GM19240 (cell line): Measurements from ENCODE around the gene CHRNA7.
"Not testable (repeated sequence)": the region's sequence is repeated elsewhere in the genome, so short reads cannot be mapped to it uniquely, and the experiment has no call there.

Experiments used
- DNase-seq: peaks from one replicate; pipeline ENCODE4 v3.0.0; 2011; ENCODE audit warnings: low spot score; ENCODE audit not compliant: insufficient read length

The CHRNA7 gene

GRCh38 chr15:32119694-32120330 lies 89.5 kb downstream of the CHRNA7 start:
- no peak for DNase-seq

DNA sequence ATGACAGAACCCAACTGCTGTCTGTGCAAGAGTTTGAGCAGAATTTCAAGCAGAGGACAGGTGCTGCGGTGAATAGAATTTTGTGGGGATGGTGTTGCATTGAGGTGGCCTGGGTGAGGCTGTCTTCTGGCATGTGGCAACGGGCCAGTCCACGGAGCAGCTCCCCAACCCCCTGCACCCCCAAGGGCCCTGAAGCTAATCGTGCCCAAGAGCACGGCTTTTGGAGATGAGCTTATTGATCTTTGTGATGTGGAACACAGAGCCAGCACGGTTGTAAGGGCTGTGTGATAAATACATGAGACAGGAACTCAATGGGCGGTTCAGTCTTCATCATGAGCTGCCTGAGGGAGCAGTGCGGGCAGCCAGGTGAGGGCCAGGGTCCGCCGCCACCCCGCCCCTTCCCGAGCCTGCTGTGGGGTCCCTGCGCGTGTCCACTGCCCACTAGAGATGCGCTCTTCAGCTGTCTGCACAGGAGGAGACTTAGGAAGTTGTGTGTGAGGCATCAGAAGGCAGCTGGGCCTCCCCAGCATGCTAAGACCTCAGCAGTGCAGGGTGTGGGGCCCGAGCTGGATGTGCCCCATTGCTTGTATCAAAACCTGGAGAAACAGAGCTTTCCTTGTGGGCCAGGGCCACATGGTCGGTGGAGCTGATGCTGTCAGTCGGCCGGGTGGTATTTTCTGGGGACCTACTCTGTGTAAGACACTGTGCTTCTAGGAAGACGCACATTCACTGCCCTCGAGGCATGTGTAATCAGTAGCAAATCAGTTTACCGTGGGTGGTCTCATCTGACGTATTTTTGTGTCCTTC lies 90.5 kb downstream of the CHRNA7 start:
- DNase-seq: no peak

GRCh38 chr15:32121384-32121695 lies 91.0 kb downstream of the CHRNA7 start:
- DNase-seq: no peak

DNA sequence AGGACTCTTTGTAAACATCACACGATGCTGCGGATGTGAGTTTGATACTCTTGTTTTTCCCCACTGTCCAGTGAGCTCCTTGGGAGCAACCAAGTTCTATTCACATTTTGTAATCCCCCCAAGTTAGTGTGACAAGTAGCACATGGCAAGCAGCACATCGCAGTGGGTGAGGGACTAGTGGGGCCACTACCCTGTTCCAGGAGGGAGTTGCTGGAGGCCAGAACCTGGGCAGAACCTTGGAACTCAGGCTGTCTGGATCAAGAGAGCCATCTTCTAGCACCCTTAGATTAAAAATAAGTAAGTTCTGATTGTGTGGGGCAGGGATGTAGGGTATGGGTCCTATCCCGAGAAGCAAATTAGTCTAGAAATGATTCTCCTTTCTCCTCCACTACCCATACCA lies 91.7 kb downstream of the CHRNA7 start:
- no peak for DNase-seq

- DNase-seq: no peak
Observed at GRCh38 chr15:32123473-32123872, 93.2 kb downstream of the CHRNA7 start.

- no peak for DNase-seq
Observed at GRCh38 chr15:32124726-32125125, 94.4 kb downstream of the CHRNA7 start.

- no peak for DNase-seq
Observed at GRCh38 chr15:32125595-32125994, 95.3 kb downstream of the CHRNA7 start.

GRCh38 chr15:32129815-32130214 lies 99.5 kb downstream of the CHRNA7 start:
- DNase-seq: no peak

DNA sequence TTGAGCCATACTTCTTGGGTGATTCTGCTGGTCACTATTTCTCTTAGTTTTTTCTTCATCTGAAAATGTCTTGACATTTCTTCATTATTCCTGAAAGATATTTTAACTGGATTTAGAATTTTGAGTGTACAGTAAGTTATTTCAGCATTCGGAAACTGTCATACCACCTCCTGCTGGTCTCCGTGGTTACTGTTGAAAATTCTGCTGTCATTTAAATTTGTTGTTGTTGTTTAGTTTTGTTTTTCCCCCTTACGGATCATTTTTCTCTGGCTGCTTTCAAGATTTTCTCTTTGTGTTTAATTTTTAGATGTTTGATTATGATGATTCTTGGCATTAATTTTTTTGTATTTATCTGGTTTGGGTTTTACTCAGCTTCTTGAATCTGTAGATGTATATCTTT lies 100.5 kb downstream of the CHRNA7 start:
- DNase-seq: no peak

GRCh38 chr15:32131803-32132202 lies 101.5 kb downstream of the CHRNA7 start:
- DNase-seq: no peak

GRCh38 chr15:32132859-32133258 lies 102.5 kb downstream of the CHRNA7 start:
- no peak for DNase-seq

DNA sequence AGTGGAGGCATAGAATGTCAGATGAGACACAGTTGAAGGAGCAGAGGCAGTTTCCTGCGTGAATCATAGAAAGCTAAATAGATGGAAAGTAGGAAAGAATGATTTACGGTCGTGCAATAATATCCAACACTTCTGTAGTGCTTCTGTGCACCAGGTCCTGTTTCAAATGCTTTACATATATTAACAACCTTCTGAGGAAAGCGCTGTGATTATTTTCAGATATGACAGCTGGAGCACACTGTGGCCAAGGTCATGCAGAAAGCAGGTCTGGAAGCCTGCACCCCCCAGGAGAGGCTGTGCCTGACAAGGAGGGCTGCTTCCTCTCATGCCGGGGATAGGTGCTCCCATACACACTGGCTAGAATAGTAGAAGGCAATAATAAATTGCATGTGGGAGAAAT lies 104.5 kb downstream of the CHRNA7 start:
- DNase-seq: no peak

- no peak for DNase-seq
Observed at GRCh38 chr15:32135335-32135734, 105.0 kb downstream of the CHRNA7 start.

DNA sequence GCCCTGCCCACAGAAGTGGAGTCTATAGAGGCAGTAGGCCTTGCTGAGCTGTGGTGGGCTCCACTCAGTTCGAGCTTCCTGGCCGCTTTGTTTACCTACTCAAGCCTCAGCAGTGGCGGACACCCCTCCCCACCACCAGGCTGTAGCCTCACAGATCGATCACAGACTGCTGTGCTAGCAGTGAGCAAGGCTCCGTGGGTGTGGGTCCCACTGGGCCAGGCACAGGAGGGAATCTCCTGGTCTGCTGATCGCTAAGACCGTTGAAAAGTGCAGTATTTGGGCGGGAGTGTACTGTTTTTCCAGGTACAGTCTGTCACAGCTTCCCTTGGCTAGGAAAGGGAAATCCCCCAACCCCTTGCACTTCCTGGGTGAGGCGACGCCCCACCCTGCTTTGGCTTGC lies 115.2 kb downstream of the CHRNA7 start:
- not testable (repeated sequence) for DNase-seq

DNA sequence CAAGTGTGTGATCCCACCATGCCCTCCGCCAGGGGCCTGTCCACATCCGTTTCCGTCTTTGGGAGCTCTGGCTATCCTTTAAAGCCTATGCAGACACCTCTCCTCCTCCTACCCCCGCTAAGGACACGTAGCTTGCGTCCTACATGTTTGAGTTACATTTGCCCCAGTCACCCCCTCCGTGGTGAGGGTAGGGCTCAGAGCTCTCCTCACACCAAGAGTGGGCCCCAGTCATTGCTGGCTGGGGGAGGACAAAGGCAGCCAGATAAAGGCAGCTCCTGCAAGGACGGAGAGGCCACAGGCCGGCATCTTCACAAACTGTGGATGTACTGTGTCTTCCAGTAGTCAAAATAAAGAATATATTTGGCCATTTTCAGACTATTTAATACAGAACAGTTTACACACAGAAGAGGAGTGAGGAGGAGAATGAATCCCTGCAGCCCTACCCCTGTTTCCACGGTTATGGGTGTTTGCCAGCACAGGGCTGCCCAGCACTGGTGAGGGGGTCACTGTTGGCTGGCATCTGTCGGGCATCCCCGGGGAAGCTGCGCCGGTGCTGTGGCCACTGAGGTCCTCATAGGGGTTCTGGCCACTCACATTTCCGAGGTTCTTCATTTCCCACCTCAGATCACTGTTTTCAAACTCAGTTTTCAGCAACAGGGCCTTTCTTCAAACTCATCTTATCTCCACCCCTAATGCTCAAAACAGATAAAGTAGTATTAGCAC lies 118.7 kb downstream of the CHRNA7 start:
- no peak for DNase-seq

DNA sequence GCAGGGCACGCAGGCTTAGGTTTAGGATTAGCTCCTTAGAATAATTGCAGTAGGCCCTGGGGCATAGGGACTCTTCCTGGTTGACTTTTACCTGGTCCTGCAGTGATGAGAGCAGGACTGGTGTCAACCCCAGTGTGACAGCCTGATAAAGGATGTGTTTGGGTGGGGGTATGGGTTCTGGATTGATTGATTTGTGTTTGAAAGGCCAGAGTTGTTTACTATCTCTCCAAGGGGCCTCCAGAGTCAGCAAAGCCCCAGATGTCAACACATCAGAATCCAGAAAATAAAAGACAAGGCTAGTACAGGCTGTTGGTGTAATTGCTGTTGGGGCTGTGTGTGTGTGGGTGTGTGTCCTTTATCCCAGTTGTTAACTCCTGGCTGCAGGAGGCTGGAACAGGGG lies 122.3 kb downstream of the CHRNA7 start:
- DNase-seq: no peak

DNA sequence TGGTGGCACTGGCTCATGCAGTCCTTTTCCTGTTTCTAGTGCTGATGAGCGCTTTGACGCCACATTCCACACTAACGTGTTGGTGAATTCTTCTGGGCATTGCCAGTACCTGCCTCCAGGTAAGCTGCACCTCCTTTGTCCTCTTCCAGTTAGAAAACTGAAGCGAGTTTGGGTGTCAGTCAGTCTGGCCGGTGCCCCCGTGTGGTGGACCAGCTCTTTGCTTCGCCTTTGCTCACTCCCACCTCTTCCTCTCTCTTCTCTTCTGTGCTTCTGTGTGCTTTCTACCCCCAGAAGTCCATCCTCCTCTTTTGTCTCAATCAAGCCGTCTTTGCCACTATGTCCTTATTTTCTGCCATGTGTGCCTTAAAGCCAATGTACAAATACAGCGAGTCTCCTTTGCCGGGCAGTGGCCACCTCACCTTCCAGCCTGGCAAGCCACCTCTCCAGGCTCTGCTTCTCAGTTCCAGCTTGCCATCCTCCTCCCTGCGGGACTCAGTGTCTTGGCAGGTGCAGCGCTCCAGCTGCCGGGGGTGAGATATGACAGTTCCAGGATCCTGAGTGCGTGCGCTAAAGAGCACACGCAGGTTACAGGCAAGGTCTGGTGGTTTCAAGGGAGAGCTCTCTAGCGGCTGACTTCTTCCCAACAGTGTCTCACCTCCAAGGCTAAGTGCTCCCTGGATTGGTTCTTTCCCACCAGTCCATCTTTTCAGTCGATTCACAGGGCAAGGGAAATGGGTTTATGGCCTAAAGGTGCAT lies 123.7 kb downstream of the CHRNA7 start:
- not testable (repeated sequence) for DNase-seq

GRCh38 chr15:32162143-32162542 lies 131.8 kb downstream of the CHRNA7 start:
- not testable (repeated sequence) for DNase-seq

- DNase-seq: not testable (repeated sequence)
Observed at GRCh38 chr15:32164065-32164464, 133.8 kb downstream of the CHRNA7 start.

DNA sequence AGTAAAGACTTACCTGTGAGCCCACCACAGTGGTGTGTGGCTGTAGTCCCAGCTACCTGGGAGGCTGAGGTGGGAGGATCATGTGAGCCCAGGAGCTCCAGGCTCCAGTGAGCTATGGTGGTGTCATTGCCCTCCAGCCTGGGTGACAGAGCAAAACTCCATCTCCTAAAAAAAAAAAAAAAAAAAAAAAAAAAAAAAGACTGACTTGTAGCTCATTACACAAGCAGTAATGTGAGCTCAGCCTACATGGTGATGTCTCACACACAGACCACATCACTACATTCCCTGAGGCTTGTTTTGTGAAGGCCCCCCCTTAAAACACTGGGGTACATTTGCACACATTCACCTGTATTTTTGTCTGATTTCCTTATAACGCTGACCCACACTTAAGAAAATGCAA lies 134.4 kb downstream of the CHRNA7 start:
- not testable (repeated sequence) for DNase-seq

GRCh38 chr15:32165775-32166174 lies 135.5 kb downstream of the CHRNA7 start:
- not testable (repeated sequence) for DNase-seq

DNA sequence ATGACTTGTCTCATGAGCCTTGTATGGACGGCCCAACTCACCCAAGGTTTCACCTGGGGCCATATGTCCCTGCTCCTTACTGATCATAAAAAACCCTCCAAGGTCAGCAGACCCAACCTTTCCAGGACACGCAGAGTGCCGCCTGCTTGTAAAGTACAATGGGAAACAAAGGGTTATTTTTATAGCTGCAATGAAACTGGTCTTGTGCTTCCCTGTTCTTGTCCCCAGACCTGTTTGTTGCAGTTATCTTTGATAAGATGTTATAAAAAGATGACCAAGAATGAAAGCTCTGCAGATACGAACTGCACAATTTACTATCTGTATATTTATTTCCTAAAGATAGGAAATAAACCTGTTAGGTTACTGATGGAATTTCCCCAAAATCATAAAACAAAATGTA lies 136.0 kb downstream of the CHRNA7 start:
- DNase-seq: not testable (repeated sequence)
